Upper lobe of left lung (tissue), 6 donors: ENCODE measurements around the gene A3GALT2. TPM values are rescaled to one million over a fixed set of nuclear protein-coding genes. Genes with fewer than 3 reads are reported as not detected.
A peak's percentile ranks its signal among the peaks of the same experiment; 100 is the strongest.

Experiments
- ATAC-seq, 2 donors: fragments of 200-7000 bp; cut with Tn5 transposase; one replicate each; pipeline ENCODE4 v1.9.1; 2022; ENCODE audit warnings: mild to moderate bottlenecking in 2 of 2, moderate library complexity in 2 of 2; ENCODE audit not compliant: low FRiP score in 2 of 2
- DNase-seq, 2 donors: peaks; one replicate each; pipeline ENCODE4 v3.0.0-alpha.2; 2019 to 2020
- H3K27ac ChIP-seq, 4 donors: fragments of 200-600 bp; sonication (generic); one replicate each; pipeline ENCODE4 v1.5.1; 2016 to 2019
- H3K27me3 ChIP-seq, 4 donors: fragments of 200-600 bp; sonication (generic); one replicate each; pipeline ENCODE4 v1.5.1; 2017 to 2019
- H3K36me3 ChIP-seq, 4 donors: fragments of 200-600 bp; sonication (generic); one replicate each; pipeline ENCODE4 v1.5.1; 2016 to 2019
- H3K4me1 ChIP-seq, 4 donors: fragments of 200-600 bp; sonication (generic); one replicate each; pipeline ENCODE4 v1.5.1; 2018 to 2019
- H3K4me3 ChIP-seq, 4 donors: fragments of 200-600 bp; sonication (generic); one replicate each; pipeline ENCODE4 v1.5.1; 2017 to 2019; ENCODE audit warnings: mild to moderate bottlenecking in 2 of 4, moderate library complexity in 1 of 4
- H3K9me3 ChIP-seq, 4 donors: fragments of 200-600 bp; sonication (generic); one replicate each; pipeline ENCODE4 v1.5.1; 2018 to 2019
- EP300 ChIP-seq, 4 donors: sonication (generic); formaldehyde crosslinking; IDR thresholded peaks; one replicate each; pipeline ENCODE4 v1.5.1; 2017; ENCODE audit warnings: antibody characterized with exemption in 4 of 4, control low read depth in 2 of 4
- POLR2A ChIP-seq, 4 donors: fragments of 450-650 bp; IDR thresholded peaks; one replicate each; pipeline ENCODE4 v1.5.1; 2016 to 2017; ENCODE audit warnings: antibody characterized with exemption in 4 of 4, mild to moderate bottlenecking in 2 of 4
- POLR2AphosphoS5 ChIP-seq, 2 donors: sonication (generic); formaldehyde crosslinking; IDR thresholded peaks; one replicate each; pipeline ENCODE4 v1.5.1; 2017; ENCODE audit warnings: antibody characterized with exemption in 2 of 2
- WGBS, 2 donors: methylation state at CpG; one replicate each; pipeline ENCODE4 v1.1.5; 2017 to 2018; 5-methylcytosine and 5-hydroxymethylcytosine counted together
- total RNA-seq, 6 donors: library from RNA; depleted of rRNA in 4 of 6; stranded (reverse); fragments of >200 nt in 4 of 6; gene quantifications; one replicate each; pipeline versions ENCODE4 v1.1.0 to v1.2.1, GENCODE V29; 2016 to 2021
- TF ChIP-seq, protein P1 (sequence below), 6 experiments: fragments of 450-650 bp in 4 of 6; fragments of 200-600 bp in 2 of 6; sonication (generic) in 2 of 6; IDR thresholded peaks; one replicate each; pipeline ENCODE4 v1.5.1; 2016 to 2019; ENCODE audit warnings: antibody characterized with exemption in 6 of 6
- donor health status: DM: no; HTN: no; CAD: no; lungs with moderate emphysema.
- donor health status: DM: no; HTN: yes; CAD: no; lungs with severe emphysema.

The A3GALT2 gene
- total RNA-seq, 6 donors from 2014 or later, result 0.79 to 0.91 TPM; not detected in 4

DNA sequence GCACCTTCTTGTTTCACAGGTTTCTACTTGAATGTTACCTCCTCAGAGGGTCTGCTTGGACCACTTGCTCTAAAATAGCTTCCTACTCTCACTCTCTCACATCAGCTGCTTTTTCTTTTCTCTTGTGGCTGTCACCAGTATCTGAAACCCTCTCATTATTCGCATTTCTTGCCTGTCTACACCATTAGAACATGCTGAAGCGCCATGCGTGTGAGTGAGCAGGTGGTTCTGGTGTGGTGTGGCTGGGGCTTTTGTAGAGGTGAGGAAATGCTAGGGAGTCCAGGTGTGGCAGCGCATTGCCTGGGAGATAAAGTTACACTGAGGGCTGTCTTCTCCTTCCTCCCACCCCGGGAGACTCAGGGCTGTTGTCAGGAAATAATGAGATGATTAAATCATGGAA, 60.5 kb downstream of the A3GALT2 start:
- H3K4me3 ChIP-seq, result no peak overlapping the region
- H3K27ac ChIP-seq, result no peak overlapping the region

DNA sequence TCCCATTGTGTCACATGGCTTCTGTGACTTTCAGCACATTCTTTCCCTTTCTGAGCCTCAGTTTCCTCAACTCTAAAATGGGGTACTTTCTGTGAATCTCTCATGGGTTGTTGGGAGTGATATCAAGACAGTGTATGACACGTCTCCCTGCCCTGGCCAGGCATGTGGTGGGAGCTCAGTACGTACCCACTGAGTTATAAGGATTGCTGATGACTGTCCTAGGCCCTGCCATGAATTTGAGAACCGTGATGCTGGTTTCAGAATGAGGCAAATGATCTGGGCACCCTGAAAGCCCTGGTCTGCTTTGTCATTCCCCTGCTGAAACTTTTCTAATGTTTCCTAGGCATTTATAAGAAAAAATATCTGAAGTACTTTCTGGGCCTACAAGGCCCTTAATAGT, 61.0 kb downstream of the A3GALT2 start:
- DNase-seq (no peak), ATAC-seq (no peak)
- Histone ChIP-seq H3K4me1 (peaks cover 27 to 52% (median 36%) of the 10 kb centered on the region in 4 donors), H3K27ac (no peak overlapping the region), H3K27me3 (no peaks in the 10 kb centered on the region), H3K4me3 (no peak overlapping the region), H3K36me3 (peaks cover 0 to 4% (median 0%) of the 10 kb centered on the region in 4 donors), H3K9me3 (no peaks in the 10 kb centered on the region)
- WGBS, 2 donors, result 86 to 90% methylated on average over 3 of the region's 3 CpGs
- TF ChIP-seq POLR2A (IDR thresholded peaks at IDR 0.05), result no peak
- TF ChIP-seq, protein P1, sequence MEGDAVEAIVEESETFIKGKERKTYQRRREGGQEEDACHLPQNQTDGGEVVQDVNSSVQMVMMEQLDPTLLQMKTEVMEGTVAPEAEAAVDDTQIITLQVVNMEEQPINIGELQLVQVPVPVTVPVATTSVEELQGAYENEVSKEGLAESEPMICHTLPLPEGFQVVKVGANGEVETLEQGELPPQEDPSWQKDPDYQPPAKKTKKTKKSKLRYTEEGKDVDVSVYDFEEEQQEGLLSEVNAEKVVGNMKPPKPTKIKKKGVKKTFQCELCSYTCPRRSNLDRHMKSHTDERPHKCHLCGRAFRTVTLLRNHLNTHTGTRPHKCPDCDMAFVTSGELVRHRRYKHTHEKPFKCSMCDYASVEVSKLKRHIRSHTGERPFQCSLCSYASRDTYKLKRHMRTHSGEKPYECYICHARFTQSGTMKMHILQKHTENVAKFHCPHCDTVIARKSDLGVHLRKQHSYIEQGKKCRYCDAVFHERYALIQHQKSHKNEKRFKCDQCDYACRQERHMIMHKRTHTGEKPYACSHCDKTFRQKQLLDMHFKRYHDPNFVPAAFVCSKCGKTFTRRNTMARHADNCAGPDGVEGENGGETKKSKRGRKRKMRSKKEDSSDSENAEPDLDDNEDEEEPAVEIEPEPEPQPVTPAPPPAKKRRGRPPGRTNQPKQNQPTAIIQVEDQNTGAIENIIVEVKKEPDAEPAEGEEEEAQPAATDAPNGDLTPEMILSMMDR (IDR thresholded peaks at IDR 0.05), result no peak
- no peak for TF ChIP-seq POLR2AphosphoS5 (IDR thresholded peaks at IDR 0.05)
- TF ChIP-seq EP300 (IDR thresholded peaks at IDR 0.05), result no peak

More for the DNA sequence above, 60.5 kb downstream of the A3GALT2 start:
- ATAC-seq (no peak), DNase-seq (no peak)
- H3K27me3 ChIP-seq, result no peaks in the 10 kb centered on the region
- H3K9me3 ChIP-seq, result no peaks in the 10 kb centered on the region
- H3K4me1 ChIP-seq, result peaks cover 22 to 52% (median 31%) of the 10 kb centered on the region in 4 donors
- TF ChIP-seq POLR2AphosphoS5 (IDR thresholded peaks at IDR 0.05) (no peak), EP300 (IDR thresholded peaks at IDR 0.05) (no peak), POLR2A (IDR thresholded peaks at IDR 0.05) (no peak)
- TF ChIP-seq, protein P1 (IDR thresholded peaks at IDR 0.05), result no peak
- peaks cover 0 to 4% (median 0%) of the 10 kb centered on the region in 4 donors for H3K36me3 ChIP-seq
- WGBS, 2 donors, result 82 to 85% methylated on average over 5 of the region's 5 CpGs

DNA sequence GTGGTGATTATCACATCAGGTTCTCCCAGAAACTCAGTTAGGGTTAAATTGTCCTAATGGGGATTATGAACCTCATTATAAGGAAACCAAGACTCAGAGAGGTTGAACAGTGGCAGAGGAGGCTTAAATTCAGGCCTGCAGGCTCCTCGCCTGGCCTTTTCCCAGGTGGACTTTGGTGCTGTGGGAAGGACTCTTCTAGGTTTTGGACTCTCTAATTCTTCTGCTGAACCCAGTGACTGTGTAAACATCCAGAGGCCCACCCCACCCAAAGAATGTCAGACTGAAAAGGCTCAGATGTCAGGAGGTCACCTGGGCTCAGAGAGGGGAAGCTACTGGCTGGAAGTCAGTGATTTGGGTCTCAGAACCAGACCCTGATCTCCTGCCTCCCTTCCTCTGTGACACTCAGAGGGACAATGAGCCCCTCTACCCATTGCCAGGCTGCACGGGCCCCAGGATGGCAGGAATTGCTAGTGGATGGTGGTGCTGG, 62.1 kb downstream of the A3GALT2 start:
- TF ChIP-seq, protein P1 (IDR thresholded peaks at IDR 0.05), result no peak
- TF ChIP-seq EP300 (IDR thresholded peaks at IDR 0.05) (no peak), POLR2A (IDR thresholded peaks at IDR 0.05) (no peak), POLR2AphosphoS5 (IDR thresholded peaks at IDR 0.05) (no peak)
- ATAC-seq (no peak), DNase-seq (no peak)
- Histone ChIP-seq H3K9me3 (no peaks in the 10 kb centered on the region), H3K36me3 (peaks cover 0 to 4% (median 0%) of the 10 kb centered on the region in 4 donors), H3K4me3 (no peak overlapping the region), H3K27ac (peak overlapping the region in 3 of 4 donors; percentile 83 to 97 (median 91)), H3K27me3 (no peaks in the 10 kb centered on the region), H3K4me1 (peaks cover 27 to 44% (median 33%) of the 10 kb centered on the region in 4 donors)
- WGBS, 2 donors, result 89 to 96% methylated on average over 2 of the region's 2 CpGs

DNA sequence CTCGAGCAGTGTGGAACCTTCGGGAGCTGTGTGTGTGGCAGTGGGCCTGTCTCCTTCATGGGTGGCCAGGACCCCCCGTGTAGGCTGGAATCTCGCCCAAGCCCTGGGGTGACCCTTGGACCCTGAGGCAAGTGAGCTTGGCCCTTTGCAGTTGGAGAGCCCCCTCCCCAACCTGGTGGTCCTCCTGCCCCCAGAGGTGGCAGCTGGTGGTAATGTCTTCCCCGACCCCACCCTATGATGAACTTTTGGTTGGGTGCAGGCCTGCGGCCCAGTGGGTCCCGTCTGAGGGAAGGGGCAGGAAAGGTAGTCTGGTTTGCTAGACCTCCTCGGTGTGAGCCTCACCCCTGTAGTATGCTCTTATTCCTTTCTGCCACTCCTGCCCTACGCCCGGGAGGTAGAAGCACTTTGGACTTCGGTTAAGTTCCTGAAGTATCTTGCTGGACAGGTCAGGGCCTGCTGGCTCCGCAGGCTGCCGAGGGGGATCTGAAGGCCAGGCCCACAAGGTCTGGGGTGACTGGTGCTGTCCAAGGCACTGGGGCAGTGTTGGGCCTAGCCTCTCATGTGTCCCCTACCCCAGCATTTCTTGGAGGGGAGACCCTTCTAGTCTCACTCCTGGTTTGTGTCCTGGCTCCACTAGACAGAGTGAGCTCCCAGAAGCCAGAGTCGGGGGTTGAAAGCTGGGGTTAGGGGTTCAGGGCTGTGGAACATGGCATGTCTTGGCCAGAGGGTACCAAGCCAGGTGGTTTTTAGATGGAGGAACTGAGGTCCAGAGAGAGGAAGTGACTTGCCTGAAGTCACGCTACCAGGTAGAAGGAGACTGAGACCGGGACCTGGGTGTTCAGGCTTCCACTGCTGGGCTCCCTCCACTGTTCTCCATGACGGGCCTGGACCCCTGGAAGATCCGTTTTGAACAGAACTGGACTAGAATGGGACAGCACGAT, 62.9 kb downstream of the A3GALT2 start:
- ATAC-seq, result peak in 1 of 2 donors; percentile 63
- H3K9me3 ChIP-seq, result no peaks in the 10 kb centered on the region
- H3K27ac ChIP-seq, result peak overlapping the region; percentile 83 to 97 (median 90)
- no peaks in the 10 kb centered on the region for H3K27me3 ChIP-seq
- peak; percentile 52 to 72 for DNase-seq
- whole genome bisulfite sequencing, 2 donors, result 53 to 55% methylated on average over 10 to 19 of the region's 19 CpGs
- H3K36me3 ChIP-seq, result peaks cover 0 to 4% (median 0%) of the 10 kb centered on the region in 4 donors
- peaks cover 27 to 38% (median 32%) of the 10 kb centered on the region in 4 donors for H3K4me1 ChIP-seq
- TF ChIP-seq POLR2AphosphoS5 (IDR thresholded peaks at IDR 0.05) (peak in 1 of 2 donors; percentile 19), POLR2A (IDR thresholded peaks at IDR 0.05) (peak in 1 of 4 donors; percentile 42), EP300 (IDR thresholded peaks at IDR 0.05) (no peak)
- TF ChIP-seq, protein P1 (IDR thresholded peaks at IDR 0.05), result no peak
- peak overlapping the region in 3 of 4 donors; percentile 60 to 75 (median 63) for H3K4me3 ChIP-seq
